Measurements from ENCODE around the gene HPSE2.

Gene HPSE2

GRCh38 chr10:98466861-98467505 is 768.7 kb downstream of the HPSE2 start:
- no peak for DNase-seq (ENCODE audit: low read depth, low spot score)

GRCh38 chr10:98465866-98466265 is 769.8 kb downstream of the HPSE2 start:
- DNase-seq (ENCODE audit: low read depth, low spot score): no peak

- no peak for DNase-seq (ENCODE audit: low read depth, low spot score)
Measured at GRCh38 chr10:98463976-98464754, 771.5 kb downstream of the HPSE2 start.

- no peak for DNase-seq (ENCODE audit: low read depth, low spot score)
Measured at GRCh38 chr10:98463016-98463415, 772.6 kb downstream of the HPSE2 start.

- DNase-seq (ENCODE audit: low read depth, low spot score): no peak
Measured at GRCh38 chr10:98461500-98461842, 774.2 kb downstream of the HPSE2 start.

- no peak for DNase-seq (ENCODE audit: low read depth, low spot score)
Measured at GRCh38 chr10:98460837-98461499, 774.7 kb downstream of the HPSE2 start.

GRCh38 chr10:98458809-98459784 is 776.6 kb downstream of the HPSE2 start:
- DNase-seq (ENCODE audit: low read depth, low spot score): no peak

- no peak for DNase-seq (ENCODE audit: low read depth, low spot score)
Measured at GRCh38 chr10:98457721-98458120, 777.9 kb downstream of the HPSE2 start.

GRCh38 chr10:98456686-98457482 is 778.8 kb downstream of the HPSE2 start:
- DNase-seq (ENCODE audit: low read depth, low spot score): no peak

GRCh38 chr10:98456043-98456570 is 779.5 kb downstream of the HPSE2 start:
- DNase-seq (ENCODE audit: low read depth, low spot score): no peak

GRCh38 chr10:98453729-98454128 is 781.9 kb downstream of the HPSE2 start:
- DNase-seq (ENCODE audit: low read depth, low spot score): no peak

GRCh38 chr10:98450618-98451017 is 785.0 kb downstream of the HPSE2 start:
- no peak for DNase-seq (ENCODE audit: low read depth, low spot score)

- DNase-seq (ENCODE audit: low read depth, low spot score): no peak
Measured at GRCh38 chr10:98449287-98449686, 786.4 kb downstream of the HPSE2 start.

GRCh38 chr10:98446661-98447221 is 788.9 kb downstream of the HPSE2 start, which contains the start of gene HPS1:
HPS1 (minus strand) TSS chr10:98446935; CDS start chr10:98443240, 3,695 bp downstream.
- peak; percentile 68 for DNase-seq (ENCODE audit: low read depth, low spot score)

- DNase-seq (ENCODE audit: low read depth, low spot score): no peak
Measured at GRCh38 chr10:98446151-98446660, 789.4 kb downstream of the HPSE2 start.

- DNase-seq (ENCODE audit: low read depth, low spot score): no peak
Measured at GRCh38 chr10:98445200-98445812, 790.3 kb downstream of the HPSE2 start.

GRCh38 chr10:98444314-98445006 is 791.2 kb downstream of the HPSE2 start:
- no peak for DNase-seq (ENCODE audit: low read depth, low spot score)

- DNase-seq (ENCODE audit: low read depth, low spot score): no peak
Measured at GRCh38 chr10:98438715-98439114, 796.9 kb downstream of the HPSE2 start.

- DNase-seq (ENCODE audit: low read depth, low spot score): no peak
Measured at GRCh38 chr10:98436704-98437103, 798.9 kb downstream of the HPSE2 start.

All from activated naive CD8-positive, alpha-beta T cell treated with anti-CD3 and anti-CD28 coated beads, Interleukin-2, amount 50 U/mL, for 16 hours (primary cell).